ENCODE measurements around the gene ESAM.

DNA sequence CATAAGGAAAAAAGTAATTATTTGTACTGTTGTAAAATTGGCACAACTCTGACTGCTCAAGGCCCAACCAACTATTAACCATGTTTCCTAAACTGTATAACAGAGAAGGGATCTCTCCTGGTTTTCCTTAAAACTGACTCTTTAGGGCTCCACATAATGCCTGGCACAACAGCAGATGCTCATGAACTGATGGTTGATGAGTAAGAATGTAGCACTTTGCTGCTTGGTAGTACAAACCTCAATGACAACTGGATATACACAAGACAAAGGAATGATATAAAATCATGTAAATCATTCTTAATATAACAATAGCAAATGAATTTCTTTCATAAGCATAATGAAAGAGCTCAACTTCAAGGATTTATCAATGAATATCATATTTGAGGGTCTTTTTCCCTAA is 26.4 kb upstream of the ESAM start:
- TF ChIP-seq, protein P1, sequence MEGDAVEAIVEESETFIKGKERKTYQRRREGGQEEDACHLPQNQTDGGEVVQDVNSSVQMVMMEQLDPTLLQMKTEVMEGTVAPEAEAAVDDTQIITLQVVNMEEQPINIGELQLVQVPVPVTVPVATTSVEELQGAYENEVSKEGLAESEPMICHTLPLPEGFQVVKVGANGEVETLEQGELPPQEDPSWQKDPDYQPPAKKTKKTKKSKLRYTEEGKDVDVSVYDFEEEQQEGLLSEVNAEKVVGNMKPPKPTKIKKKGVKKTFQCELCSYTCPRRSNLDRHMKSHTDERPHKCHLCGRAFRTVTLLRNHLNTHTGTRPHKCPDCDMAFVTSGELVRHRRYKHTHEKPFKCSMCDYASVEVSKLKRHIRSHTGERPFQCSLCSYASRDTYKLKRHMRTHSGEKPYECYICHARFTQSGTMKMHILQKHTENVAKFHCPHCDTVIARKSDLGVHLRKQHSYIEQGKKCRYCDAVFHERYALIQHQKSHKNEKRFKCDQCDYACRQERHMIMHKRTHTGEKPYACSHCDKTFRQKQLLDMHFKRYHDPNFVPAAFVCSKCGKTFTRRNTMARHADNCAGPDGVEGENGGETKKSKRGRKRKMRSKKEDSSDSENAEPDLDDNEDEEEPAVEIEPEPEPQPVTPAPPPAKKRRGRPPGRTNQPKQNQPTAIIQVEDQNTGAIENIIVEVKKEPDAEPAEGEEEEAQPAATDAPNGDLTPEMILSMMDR (IDR thresholded peaks at IDR 0.05) = no peak
- no peak for TF ChIP-seq ZFX (IDR thresholded peaks at IDR 0.05; ENCODE audit: borderline replicate concordance)

Data from 22Rv1 (cell line).